GM12878 (cell line): Measurements from ENCODE around the gene MEIS1. TPM values are rescaled to one million over a fixed set of nuclear protein-coding genes. Genes with fewer than 3 reads are reported as not detected.

Experiments
- ATAC-seq: fragments of 200-7000 bp; cut with Tn5 transposase; 3 replicates; pipeline ENCODE4 v1.9.1; 2020; ENCODE audit warnings: mild to moderate bottlenecking, moderate library complexity
- BruUV-seq: library from RNA; stranded (reverse); fragments of 400-500 nt; replicated peaks from 2 replicates; lab custom pipeline; 2021; lab: Mats Ljungman, UMichigan
- CTCF ChIA-PET: fragments of 300-600 bp; sonication (Branson Sonifier 250); formaldehyde crosslinking; extraction: SDS; loops from one replicate; lab custom pipeline; 2021; ENCODE audit warnings: inconsistent platforms; lab: Yijun Ruan, JAX
- POLR2A ChIA-PET: fragments of 350-600 bp; formaldehyde crosslinking; extraction: SDS; loops from one replicate; lab custom pipeline; 2021; ENCODE audit warnings: inconsistent platforms; lab: Charles Lee
- RAD21 ChIA-PET: fragments of 300-600 bp; sonication (Branson Sonifier 250); formaldehyde crosslinking; loops from one replicate; lab custom pipeline; 2023; ENCODE audit warnings: antibody characterized with exemption; ENCODE audit not compliant: unreplicated experiment; lab: Charles Lee
- SMC1A ChIA-PET: fragments of 300-600 bp; sonication (Branson Sonifier 250); formaldehyde crosslinking; loops from one replicate; lab custom pipeline; 2023; ENCODE audit not compliant: unreplicated experiment, uncharacterized antibody; lab: Charles Lee
- DNase-seq: peaks from one replicate; pipeline ENCODE4 v3.0.0-alpha.2; 2011; ENCODE audit warnings: low read depth, low spot score
- FAIRE-seq: peaks from 3 replicates; lab custom pipeline; 2011; peaks lifted over from hg19 to GRCh38; lab: Jason Lieb, UNC
- H2AFZ ChIP-seq: 2 replicates; pipeline ENCODE4 v1.6.0; 2011; ENCODE audit warnings: low read depth, low read length, control low read depth; ENCODE audit not compliant: control insufficient read depth
- H3K27ac ChIP-seq: 2 replicates; pipeline ENCODE4 v1.5.1; 2011; ENCODE audit warnings: control low read depth; ENCODE audit not compliant: control insufficient read depth, insufficient read depth
- H3K27me3 ChIP-seq, 2 experiments: replicated peaks in 1 of 2; 2 replicates each; pipeline versions ENCODE4 v1.6.0 to v1.6.1; 2011; ENCODE audit warnings: low read length in 1 of 2; ENCODE audit not compliant: control insufficient read depth in 2 of 2, insufficient read depth in 2 of 2
- H3K36me3 ChIP-seq, 2 experiments: 2 replicates each; pipeline ENCODE4 v1.5.1; 2011; ENCODE audit warnings: low read length in 1 of 2; ENCODE audit not compliant: control insufficient read depth in 2 of 2, insufficient read depth in 2 of 2
- H3K4me1 ChIP-seq: 2 replicates; pipeline ENCODE4 v1.6.1; 2011; ENCODE audit warnings: mild to moderate bottlenecking, low read length, moderate library complexity, mixed read lengths; ENCODE audit not compliant: control insufficient read depth, insufficient read depth
- H3K4me2 ChIP-seq: 2 replicates; pipeline ENCODE4 v1.6.0; 2011; ENCODE audit warnings: control low read depth; ENCODE audit not compliant: control insufficient read depth, insufficient read depth
- H3K4me3 ChIP-seq: fragments of 200-600 bp; sonication (generic); 2 replicates; pipeline ENCODE4 v1.5.1; 2016
- H3K79me2 ChIP-seq: 2 replicates; pipeline ENCODE4 v1.6.0; 2011; ENCODE audit warnings: low read length; ENCODE audit not compliant: control insufficient read depth, insufficient read depth
- H3K9ac ChIP-seq: 2 replicates; pipeline ENCODE4 v1.8.0; 2011; ENCODE audit warnings: low read length, control low read depth, mixed read lengths; ENCODE audit not compliant: control insufficient read depth, insufficient read depth
- H3K9me3 ChIP-seq: replicated peaks from 3 replicates; pipeline ENCODE4 v1.5.1; 2011; ENCODE audit warnings: mild to moderate bottlenecking, low read length; ENCODE audit not compliant: control insufficient read depth, insufficient read depth
- H4K20me1 ChIP-seq: 2 replicates; pipeline ENCODE4 v1.6.0; 2011; ENCODE audit not compliant: control insufficient read depth, insufficient read depth
- BMI1 ChIP-seq: fragments of 450-650 bp; IDR thresholded peaks from 2 replicates; pipeline ENCODE4 v1.6.1; 2016; ENCODE audit warnings: mild to moderate bottlenecking, moderate library complexity, borderline replicate concordance
- CHD4 ChIP-seq: fragments of 200-600 bp; sonication (generic); IDR thresholded peaks from 2 replicates; pipeline ENCODE4 v1.6.1; 2016; ENCODE audit warnings: mild to moderate bottlenecking
- CREM ChIP-seq: IDR thresholded peaks from 2 replicates; pipeline ENCODE4 v1.6.1; 2014; ENCODE audit warnings: antibody characterized with exemption, low read depth
- HCFC1 ChIP-seq: fragments of 150-350 bp; IDR thresholded peaks from 2 replicates; pipeline ENCODE4 v1.6.1; 2014; ENCODE audit warnings: low read length
- HDAC2 ChIP-seq: fragments of 200-600 bp; sonication (generic); IDR thresholded peaks from 2 replicates; pipeline ENCODE4 v1.6.1; 2017
- IRF3 ChIP-seq: fragments of 450-650 bp; IDR thresholded peaks from 2 replicates; pipeline ENCODE4 v1.6.1; 2014; ENCODE audit warnings: mild to moderate bottlenecking
- IRF4 ChIP-seq: IDR thresholded peaks from 2 replicates; pipeline ENCODE4 v1.6.1; 2011; ENCODE audit warnings: low read depth, low read length
- KLF5 ChIP-seq: fragments of 450-650 bp; IDR thresholded peaks from 2 replicates; pipeline ENCODE4 v1.6.1; 2014; ENCODE audit warnings: mild to moderate bottlenecking; ENCODE audit not compliant: partially characterized antibody
- LARP7 ChIP-seq: fragments of 450-650 bp; IDR thresholded peaks from 2 replicates; pipeline ENCODE4 v1.6.1; 2017; ENCODE audit warnings: mild to moderate bottlenecking
- NBN ChIP-seq: fragments of 450-650 bp; IDR thresholded peaks from 2 replicates; pipeline ENCODE4 v1.6.1; 2016
- NR2C2 ChIP-seq: IDR thresholded peaks from 2 replicates; pipeline ENCODE4 v1.6.1; 2011; ENCODE audit warnings: borderline replicate concordance, low read depth; ENCODE audit not compliant: control insufficient read depth, insufficient read length
- RAD51 ChIP-seq: fragments of 450-650 bp; IDR thresholded peaks from 2 replicates; pipeline ENCODE4 v1.6.1; 2016; ENCODE audit warnings: moderate library complexity, mild to moderate bottlenecking, inconsistent platforms
- SRF ChIP-seq, 2 experiments: IDR thresholded peaks; 2 replicates each; pipeline ENCODE4 v1.6.1; 2011; ENCODE audit warnings: low read depth in 2 of 2, low read length in 2 of 2, mild to moderate bottlenecking in 1 of 2, moderate library complexity in 1 of 2
- SUZ12 ChIP-seq: fragments of 200-600 bp; sonication (generic); IDR thresholded peaks from one replicate; pipeline ENCODE4 v1.6.1; 2018; ENCODE audit warnings: antibody characterized with exemption, mild to moderate bottlenecking; ENCODE audit not compliant: unreplicated experiment
- USF1 ChIP-seq: IDR thresholded peaks from 2 replicates; pipeline ENCODE4 v1.6.1; 2011; ENCODE audit warnings: borderline replicate concordance, low read depth, mild to moderate bottlenecking, moderate library complexity, mixed read lengths, low read length; ENCODE audit not compliant: insufficient read depth; ENCODE audit errors: extremely low read length
- ZBTB33 ChIP-seq: fragments of 450-650 bp; IDR thresholded peaks from 2 replicates; pipeline ENCODE4 v1.6.1; 2017; ENCODE audit warnings: mild to moderate bottlenecking
- ZNF687 ChIP-seq: fragments of 450-650 bp; IDR thresholded peaks from 2 replicates; pipeline ENCODE4 v1.6.1; 2017; ENCODE audit warnings: mild to moderate bottlenecking, moderate library complexity
- ZZZ3 ChIP-seq: IDR thresholded peaks from 2 replicates; pipeline ENCODE4 v1.6.1; 2011; ENCODE audit warnings: low read depth; ENCODE audit not compliant: control insufficient read depth, insufficient read length
- WGBS: methylation state at CpG from one replicate; pipeline ENCODE4 v1.1.6; 2016; ENCODE audit warnings: low lambda C conversion rate; ENCODE audit not compliant: insufficient replicate concordance, insufficient coverage; ENCODE audit errors: missing lambda C conversion rate; 5-methylcytosine and 5-hydroxymethylcytosine counted together
- in situ Hi-C: fragments of 300-500 bp; cut with MboI; formaldehyde crosslinking; loops from 9 replicates; pipeline ENCODE4 v1.14.3; 2018; ENCODE audit warnings: mixed read lengths
- intact Hi-C: fragments of 100-400 bp; cut with micrococcal nuclease; formaldehyde crosslinking; loops from one replicate; pipeline ENCODE4 v1.14.2; 2022; ENCODE audit not compliant: unreplicated experiment
- polyA plus RNA-seq, 11 experiments: library from polyadenylated mRNA; depleted of rRNA in 4 of 11; unstranded in 6 of 11; stranded (reverse) in 5 of 11; fragments of >200 nt; fragmentation: Nextera tagmentation in 4 of 11; fragmentation: Illumina TruSeq in 1 of 11; extraction: Ambion mirVana in 4 of 11; extraction: Trizol in 1 of 11; gene quantifications; 1 replicate in 1 of 11; 2 replicates in 10 of 11; pipeline versions ENCODE4 v1.2.1 to v1.2.3, GENCODE V29; 2011 to 2016; ENCODE audit warnings: inconsistent platforms in 2 of 11, missing spikeins in 2 of 11, low read depth in 1 of 11
- total RNA-seq, 4 experiments: library from RNA; depleted of rRNA in 3 of 4; stranded (reverse); fragments of >200 nt in 3 of 4; fragmentation: Illumina TruSeq in 1 of 4; extraction: Trizol in 1 of 4; gene quantifications; 2 replicates each; pipeline versions ENCODE4 v1.2.1 to v1.2.3, GENCODE V29; 2013 to 2021

Gene MEIS1
- total and polyA plus RNA-seq, 10 of the 15 experiments (the other 5 are each of a cell fraction or from before 2014, with no cell fraction given): 0.04 to 0.31 (median 0.14) TPM; not detected in 6

GRCh38 chr2:66437109-66437690, 2.3 kb downstream of the MEIS1 start:
- H3K4me3 ChIP-seq: no peak overlapping the region
- peaks cover 7 to 38% of the 10 kb centered on the region in 2 experiments for H3K27me3 ChIP-seq
- 10% methylated on average over 14 of the region's 14 CpGs for WGBS
- no peaks in the 10 kb centered on the region; the same call in 2 of the 3 replicates for H3K9me3 ChIP-seq
- no TSS peak for BruUV-seq
- ATAC-seq: no peak
- no peak overlapping the region for H3K4me2 ChIP-seq
- no peaks in the 10 kb centered on the region for H4K20me1 ChIP-seq
- no peak for DNase-seq
- RAD21 ChIA-PET: no interaction called here
- H3K27ac ChIP-seq: no peak overlapping the region
- CTCF ChIA-PET: interaction anchor here (0.8 kb wide), 1 partner anchor 1594 kb away, joined by 3 read pairs; no protein-coding TSS in a partner anchor
- in situ Hi-C loops: loop anchor here (25.0 kb wide), 2 partner anchors 1400 to 2000 kb away; no protein-coding TSS in a partner anchor
- no peak overlapping the region for H3K9ac ChIP-seq
- intact Hi-C loops: no loop called here
- SMC1A ChIA-PET: interaction anchor here (0.6 to 1.0 kb wide), 2 partner anchors 16 to 436 kb away, joined by 3 read pairs; no protein-coding TSS in a partner anchor
- no peak overlapping the region for H2AFZ ChIP-seq
- H3K4me1 ChIP-seq: no peaks in the 10 kb centered on the region
- POLR2A ChIA-PET: interaction anchor here (0.7 kb wide), 1 partner anchor 341 kb away, joined by 5 read pairs; no protein-coding TSS in a partner anchor
- no peaks in the 10 kb centered on the region for H3K36me3 ChIP-seq
- no peaks in the 10 kb centered on the region for H3K79me2 ChIP-seq
- no peak for FAIRE-seq
- TF ChIP-seq RAD51 (no peak), IRF4 (no peak), SRF (IDR thresholded peaks at IDR 0.05; ENCODE audit: low read depth in 2 of 2, low read length in 2 of 2) (no peak), BMI1 (no peak), ZZZ3 (no peak), SUZ12 (no peak), USF1 (no peak), ZNF687 (no peak), ZBTB33 (no peak), IRF3 (no peak), HDAC2 (no peak), HCFC1 (no peak), KLF5 (no peak), CHD4 (no peak), NBN (no peak), NR2C2 (no peak), LARP7 (no peak), CREM (no peak)
